Left cardiac atrium (tissue), 4 donors: ENCODE measurements around the gene SHISA9. TPM values are rescaled to one million over a fixed set of nuclear protein-coding genes. Genes with fewer than 3 reads are reported as not detected.
A peak's percentile ranks its signal among the peaks of the same experiment; 100 is the strongest.

Source experiments
- ATAC-seq, 2 donors: fragments of 200-7000 bp; cut with Tn5 transposase; one replicate each; pipeline ENCODE4 v1.9.1; 2020; ENCODE audit warnings: mild to moderate bottlenecking in 2 of 2, moderate library complexity in 2 of 2
- DNase-seq: peaks from one replicate; pipeline ENCODE4 v3.0.0-alpha.2; 2020
- intact Hi-C, 2 donors: fragments of 100-400 bp; cut with DNase I; formaldehyde crosslinking; loops; one replicate each; pipeline versions ENCODE4 v1.14.1 to v1.15.1; 2022 to 2023
- total RNA-seq, 2 donors: library from RNA; stranded (reverse); fragmentation: NEBNext Ultra II Directional; extraction: Animal tissue kit (Norgen Biotek cat#: 25700); gene quantifications; one replicate each; pipeline ENCODE4 v1.2.1, GENCODE V29; 2021
- donor health status: DM: no; HTN: yes; CAD: no.
- donor health status: DM: no; HTN: yes; CAD: no; lungs with severe emphysema.
- donor health status: DM: yes; HTN: yes; CAD: no.
- donor health status: Dilated cardiomyopathy.

The SHISA9 gene
- total RNA-seq, 2 donors from 2014 or later, result 0.31 to 0.44 TPM

DNA sequence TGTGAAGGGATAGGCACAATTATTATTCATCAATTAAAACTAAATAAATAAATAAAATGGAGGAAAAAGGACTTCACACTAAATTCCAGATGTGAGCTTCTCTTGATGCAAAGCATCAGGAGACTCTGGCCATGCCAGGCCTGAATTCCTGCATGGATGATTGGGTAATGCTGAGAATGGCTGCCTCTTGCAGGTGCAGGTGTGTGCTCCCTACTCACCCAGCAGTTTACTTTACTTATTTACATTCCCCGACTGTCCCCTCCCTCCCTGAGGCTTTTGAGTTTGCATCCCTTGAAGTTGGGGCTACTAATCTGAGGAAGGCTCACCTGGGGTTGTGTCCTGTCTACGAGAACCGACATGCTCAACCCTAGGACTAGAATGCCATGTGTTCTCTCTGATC is 200.4 kb downstream of the SHISA9 start:
- no peak for ATAC-seq
- intact Hi-C loops, result no loop called here
- DNase-seq, result no peak

DNA sequence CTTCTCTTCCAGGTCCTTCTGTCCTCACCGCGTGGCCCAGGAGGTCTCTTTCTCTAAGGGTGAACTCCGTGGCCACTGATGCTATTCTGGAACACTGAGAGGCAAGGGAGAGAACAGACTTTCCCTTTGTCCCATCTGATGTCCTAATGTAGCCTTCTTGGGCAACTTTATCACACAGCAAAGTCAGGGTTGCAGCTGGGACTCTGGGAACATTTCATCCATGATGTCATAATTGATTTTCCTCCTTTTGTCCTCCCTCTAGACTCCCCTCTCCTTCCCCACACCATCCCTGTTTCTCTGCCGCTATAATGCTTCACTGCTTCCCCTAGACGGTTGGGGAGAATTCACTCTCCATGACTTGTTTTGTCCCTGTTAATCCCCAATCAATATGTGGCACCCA is 201.0 kb downstream of the SHISA9 start:
- DNase-seq, result no peak
- no peak for ATAC-seq
- intact Hi-C loops, result no loop called here

DNA sequence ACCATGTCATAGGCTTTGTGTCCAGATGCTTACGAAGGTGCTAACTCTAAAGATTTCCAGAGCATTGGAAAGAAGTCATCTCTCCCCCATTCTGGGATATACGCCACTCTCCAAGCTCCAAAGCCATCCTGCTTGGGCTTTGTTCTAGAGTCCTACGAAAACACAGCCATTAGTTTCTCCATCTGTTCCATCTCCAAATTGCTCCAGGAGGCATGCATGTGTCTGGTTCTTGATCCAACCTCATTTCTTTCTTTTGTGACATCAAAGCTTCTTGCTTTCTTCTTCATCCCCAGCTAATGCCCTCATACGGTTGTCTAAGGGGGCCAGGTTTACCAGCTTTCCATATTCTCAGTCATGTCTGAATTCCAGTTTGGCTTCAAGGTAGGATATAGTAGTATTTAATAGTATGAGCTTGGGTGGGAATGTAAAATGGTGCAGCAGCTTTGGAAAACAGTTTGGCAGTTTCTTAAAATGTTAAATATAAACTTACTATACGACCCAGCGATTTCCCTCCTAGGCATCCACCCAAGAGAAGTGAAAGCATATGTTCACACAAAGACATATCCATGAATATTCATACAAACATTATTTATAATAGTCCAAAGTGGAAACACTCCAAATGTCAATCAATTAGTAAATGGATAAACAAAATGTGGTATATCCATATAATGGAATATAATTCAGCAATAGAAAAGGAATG is 202.6 kb downstream of the SHISA9 start:
- intact Hi-C loops, result no loop called here
- DNase-seq (no peak), ATAC-seq (no peak)

DNA sequence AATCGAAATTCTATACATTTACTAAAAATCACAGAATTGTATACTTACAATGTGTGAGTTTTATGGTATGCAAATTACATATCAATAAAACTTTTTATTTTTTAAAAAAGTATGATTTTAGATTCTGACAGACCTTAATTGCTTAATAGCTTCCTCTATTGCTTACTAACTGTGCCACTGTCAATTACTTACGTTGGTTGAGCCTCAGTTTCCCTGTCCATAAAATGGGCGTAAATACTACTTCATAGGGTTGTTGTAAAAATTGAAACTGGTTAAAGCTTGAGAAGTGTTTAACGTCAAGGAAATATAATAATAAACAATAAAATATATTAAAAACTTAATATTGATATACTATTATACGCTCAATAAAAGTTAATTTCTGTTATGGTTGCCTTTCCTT is 203.4 kb downstream of the SHISA9 start:
- intact Hi-C loops, result no loop called here
- DNase-seq, result no peak
- no peak for ATAC-seq

DNA sequence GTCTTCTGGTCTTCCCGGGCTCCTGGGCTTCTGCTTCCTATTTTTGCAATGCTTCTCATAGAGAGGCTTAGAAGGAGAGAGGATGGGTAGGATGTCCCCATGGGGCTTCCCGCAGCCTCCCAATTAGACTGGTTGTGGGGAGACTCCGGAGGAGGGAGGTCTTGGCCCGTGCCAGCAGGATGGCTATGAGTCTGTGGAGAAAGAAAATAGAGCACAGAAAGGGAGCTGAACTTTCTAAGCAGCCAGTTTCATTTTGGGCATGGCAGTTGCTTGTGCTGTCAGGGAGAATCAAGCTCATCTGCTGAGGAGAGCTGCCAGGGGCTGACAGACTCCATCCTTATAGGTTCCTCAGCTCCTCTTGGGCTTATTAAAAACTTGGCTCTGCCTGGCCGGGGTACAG is 204.0 kb downstream of the SHISA9 start:
- intact Hi-C loops, result no loop called here
- ATAC-seq (no peak), DNase-seq (no peak)

DNA sequence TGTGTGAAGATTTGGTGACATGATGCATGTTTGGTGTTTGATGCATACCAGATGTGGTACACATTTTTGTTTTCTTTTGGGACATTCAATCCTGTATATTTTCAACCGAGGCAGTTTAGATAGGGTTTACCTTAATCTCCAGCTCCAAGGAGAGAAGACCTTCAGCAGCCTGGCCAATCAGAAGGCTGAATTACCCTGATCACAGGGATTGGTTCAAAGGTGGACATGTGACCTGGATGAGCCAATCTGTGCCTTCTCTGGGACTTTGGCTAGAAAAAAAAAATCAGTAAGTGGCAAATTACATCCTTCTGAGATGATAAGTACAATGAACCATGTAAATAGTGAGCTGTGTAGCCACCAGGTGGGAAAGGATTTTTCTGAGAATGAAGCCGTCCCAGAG is 205.1 kb downstream of the SHISA9 start:
- intact Hi-C loops, result no loop called here
- ATAC-seq, result no peak
- DNase-seq, result no peak

DNA sequence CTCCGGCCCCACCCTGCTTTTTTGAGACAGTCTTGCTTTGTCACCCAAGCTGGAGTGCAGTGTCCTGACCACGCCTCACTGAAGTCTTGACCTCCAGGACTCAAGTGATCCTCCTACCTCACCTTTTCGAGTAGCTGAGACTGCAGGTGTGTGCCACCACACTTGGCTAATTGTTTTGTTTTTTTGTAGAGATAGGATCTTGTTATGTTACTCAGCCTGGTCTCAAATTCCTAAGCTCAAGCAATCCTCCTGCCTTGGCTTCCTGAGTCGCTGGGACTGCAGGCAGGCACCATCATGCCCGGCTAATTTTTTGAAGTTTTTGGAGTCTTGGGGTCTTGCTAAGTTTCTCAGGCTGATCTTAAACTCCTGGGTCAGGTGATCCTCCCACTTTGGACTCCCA is 206.7 kb downstream of the SHISA9 start:
- ATAC-seq (no peak), DNase-seq (no peak)
- intact Hi-C loops, result no loop called here

DNA sequence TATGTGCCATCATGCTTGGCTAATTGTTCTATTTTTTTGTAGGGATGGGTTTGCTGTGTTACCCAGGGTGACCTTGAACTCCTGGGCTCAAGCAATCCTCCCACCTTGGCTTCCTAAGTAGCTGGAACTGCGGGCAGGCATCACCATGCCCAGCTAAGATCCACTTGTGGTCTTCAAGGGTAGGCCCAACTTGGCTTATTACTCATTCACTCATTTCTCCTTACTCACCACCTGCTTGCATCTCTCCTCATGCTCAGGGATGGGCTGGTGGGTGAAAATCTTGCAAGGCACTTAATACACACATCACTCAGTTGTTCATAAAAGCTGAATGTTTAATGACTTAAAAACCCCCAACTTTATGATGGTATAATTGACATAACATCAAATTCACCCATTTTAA is 207.8 kb downstream of the SHISA9 start:
- DNase-seq (no peak), ATAC-seq (no peak)
- intact Hi-C loops, result no loop called here

DNA sequence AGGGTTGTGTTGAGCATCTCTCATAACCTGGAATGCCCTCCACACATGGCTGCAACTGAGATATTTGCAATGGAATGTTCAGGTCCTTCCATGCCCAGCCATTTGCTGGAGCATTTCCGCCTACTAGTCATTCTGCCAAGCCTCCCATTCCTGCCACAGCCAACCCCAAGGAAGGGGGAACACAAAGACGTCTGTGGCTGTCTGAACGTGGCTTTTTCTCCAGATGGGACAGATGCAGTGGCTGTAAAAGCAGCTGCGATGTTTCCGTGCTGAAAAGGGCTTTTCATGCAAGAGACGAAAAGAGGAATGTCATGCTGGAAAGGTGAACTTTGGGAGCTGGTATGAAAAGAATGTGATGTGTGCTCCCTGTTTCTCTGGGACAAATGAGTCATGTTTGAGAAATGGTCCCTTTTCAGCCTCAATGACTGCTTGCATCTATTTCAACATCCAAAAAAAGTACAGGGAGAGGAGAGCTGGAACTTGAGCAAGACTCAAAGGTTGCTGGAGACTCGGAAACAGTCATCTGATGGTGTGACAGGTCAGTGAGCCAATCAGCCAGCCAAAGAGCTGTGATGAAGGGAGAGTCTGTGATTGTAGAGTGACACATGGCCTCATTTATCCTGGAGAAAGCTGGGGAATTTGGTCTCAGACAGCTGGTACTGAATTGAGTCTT is 208.9 kb downstream of the SHISA9 start:
- peak in 1 of 2 donors; percentile 44 for ATAC-seq
- DNase-seq, result no peak
- intact Hi-C loops, result no loop called here

DNA sequence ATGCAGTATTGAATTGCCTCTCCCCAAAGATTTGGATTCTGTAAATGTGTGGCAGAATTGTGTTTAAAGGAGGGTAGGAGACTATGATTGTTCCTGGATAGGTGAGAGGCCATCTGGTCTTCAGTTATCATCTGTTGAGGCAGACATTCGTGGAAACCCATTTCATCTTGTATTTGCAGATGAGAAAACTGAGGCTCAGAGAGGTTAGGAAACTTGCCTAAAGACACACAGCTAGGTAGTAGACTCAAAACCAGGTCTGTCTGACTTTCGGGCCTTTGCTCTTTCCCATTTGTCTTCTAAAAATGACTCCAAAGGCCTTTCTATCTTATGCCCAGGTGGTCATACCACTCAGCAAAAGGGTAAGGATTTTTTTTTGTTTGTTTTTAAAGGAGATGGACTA is 210.3 kb downstream of the SHISA9 start:
- no peak for ATAC-seq
- no peak for DNase-seq
- intact Hi-C loops, result no loop called here

DNA sequence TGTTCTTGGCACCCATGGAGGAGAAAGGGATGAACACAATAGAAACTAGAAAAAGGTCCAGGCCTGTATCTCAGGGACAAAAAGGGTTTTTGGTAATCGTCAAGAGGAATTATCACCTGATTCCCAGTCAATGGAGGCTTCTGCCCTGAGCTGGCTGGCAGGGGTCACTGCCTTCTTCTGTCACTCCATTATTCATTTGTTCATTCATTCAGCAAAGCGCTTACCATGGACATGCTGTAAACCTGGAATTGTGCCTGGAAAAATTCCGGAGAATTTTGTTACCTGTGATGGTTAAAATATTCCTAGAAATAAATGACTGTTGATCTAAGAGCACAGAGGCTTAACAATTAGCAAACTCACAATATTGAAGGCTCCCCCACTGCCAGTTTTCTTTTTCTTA is 212.3 kb downstream of the SHISA9 start:
- DNase-seq (no peak), ATAC-seq (no peak)
- intact Hi-C loops, result no loop called here

DNA sequence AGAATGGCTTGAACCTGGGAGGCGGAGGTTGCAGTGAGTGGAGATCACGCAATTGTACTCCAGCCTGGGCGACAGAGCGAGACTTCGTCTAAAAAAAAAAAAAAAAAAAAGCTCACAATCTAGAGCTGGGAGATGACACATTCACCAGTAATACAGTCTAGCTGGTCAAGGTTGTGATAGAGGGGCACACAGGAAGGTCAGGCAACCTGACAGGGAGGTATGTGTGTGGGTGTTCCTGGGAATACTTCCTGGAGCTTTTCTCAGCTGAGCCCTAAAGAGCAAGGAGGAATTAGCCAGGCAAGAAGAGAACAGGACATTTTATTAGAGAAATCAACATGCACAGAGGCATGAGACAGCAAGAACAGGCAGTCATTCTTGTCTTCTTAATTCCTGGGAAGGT is 216.7 kb downstream of the SHISA9 start:
- intact Hi-C loops, result no loop called here

DNA sequence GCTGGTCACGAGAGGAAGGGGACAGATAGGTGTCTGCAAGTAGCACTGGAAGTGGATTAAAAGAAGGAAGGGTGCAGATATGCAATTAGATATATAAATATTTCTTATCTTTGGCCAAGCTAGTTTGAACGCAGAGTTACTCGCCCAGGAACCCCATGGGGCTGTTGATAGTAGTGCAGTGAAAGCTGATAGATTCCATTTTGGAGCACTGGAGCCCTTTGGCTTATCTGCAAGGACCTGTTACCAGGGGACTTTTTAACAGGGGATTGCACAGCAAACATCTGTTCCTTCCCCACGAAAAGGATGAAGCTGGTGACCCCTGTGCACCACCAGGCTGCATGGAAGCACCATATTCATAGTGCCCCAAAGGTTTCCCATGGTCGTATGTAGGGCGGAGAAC is 218.7 kb downstream of the SHISA9 start:
- intact Hi-C loops, result no loop called here
- DNase-seq, result no peak
- ATAC-seq, result no peak

More for the DNA sequence above, 216.7 kb downstream of the SHISA9 start:
- no peak for DNase-seq
- no peak for ATAC-seq

DNA sequence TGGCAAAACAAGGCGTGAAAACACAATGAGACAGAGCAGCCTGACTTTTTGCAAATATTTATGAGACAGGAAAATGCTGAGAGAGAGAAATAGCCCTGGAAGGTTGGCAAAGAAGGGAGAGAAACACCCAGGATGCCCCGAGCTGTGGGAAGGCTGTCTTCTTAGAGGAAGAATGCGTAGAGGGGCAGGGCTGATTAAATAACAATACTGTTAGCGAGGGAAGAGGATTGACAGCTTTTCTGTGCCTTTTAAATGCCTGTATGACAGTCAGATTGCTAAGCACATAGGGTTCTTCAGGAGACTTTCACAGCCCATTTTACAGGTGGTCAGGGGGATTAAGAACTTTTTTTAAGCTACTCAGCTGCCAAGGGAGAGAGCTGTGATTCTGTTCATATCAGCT is 219.2 kb downstream of the SHISA9 start:
- intact Hi-C loops, result no loop called here
- ATAC-seq (no peak), DNase-seq (no peak)

DNA sequence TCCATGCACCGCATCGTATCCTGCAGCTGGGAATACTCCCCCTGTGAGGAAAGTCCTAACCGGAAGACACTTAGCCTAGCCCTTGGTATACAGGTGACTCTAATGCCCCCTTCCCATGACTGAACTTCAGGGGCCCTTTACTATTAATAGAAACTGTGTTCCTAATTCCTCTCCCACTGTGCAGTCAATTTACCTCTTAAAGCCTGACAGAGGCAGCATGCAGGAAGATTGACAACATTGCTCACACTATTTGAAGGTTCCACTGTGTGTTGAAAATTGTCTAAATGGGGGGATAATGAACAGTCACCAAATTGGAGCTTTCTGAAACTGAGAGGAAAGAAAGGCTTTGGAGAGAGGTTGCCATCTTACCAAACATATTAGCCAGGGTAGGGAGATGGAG is 222.6 kb downstream of the SHISA9 start:
- no peak for DNase-seq
- intact Hi-C loops, result no loop called here
- no peak for ATAC-seq

DNA sequence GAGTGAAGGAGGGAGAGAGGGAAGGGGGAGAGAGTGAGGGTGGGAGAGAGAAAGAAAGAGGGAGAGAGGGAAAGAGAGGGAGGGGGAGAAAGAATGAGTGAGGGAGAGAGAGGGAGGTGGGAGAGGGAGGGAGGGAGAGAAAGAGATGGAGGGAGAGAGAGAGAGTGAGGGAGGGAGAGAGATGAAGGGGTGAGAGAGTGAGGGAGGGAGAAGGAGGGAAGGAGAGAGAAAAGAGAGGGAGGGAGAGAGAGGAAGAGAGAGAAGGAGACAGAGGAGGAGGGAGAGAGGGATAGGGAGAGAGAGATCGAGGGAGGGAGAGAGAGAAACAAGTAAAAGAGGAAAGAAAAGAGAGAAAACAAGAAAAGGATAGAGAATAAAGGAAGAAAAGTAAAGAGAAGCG is 225.7 kb downstream of the SHISA9 start:
- intact Hi-C loops, result no loop called here
- ATAC-seq, result no peak
- DNase-seq, result no peak

DNA sequence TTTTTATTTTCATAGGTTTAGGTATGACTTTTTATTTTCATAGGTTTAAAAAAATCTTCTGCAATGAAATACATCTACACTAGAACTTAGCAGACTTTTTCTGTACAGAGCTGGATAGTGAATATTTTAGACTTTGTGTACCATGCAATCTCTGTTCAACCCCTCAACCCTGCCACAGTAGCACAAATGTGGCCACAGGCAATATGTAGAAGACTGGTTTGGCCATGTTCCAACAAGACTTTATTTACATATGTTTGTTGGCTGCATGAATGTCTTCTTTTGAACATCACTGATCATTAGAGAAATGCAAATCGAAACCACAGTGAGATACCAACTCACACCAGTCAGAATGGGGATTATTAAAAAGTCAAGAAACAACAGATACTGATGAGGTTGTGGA is 229.2 kb downstream of the SHISA9 start:
- ATAC-seq (no peak), DNase-seq (no peak)
- intact Hi-C loops, result no loop called here

DNA sequence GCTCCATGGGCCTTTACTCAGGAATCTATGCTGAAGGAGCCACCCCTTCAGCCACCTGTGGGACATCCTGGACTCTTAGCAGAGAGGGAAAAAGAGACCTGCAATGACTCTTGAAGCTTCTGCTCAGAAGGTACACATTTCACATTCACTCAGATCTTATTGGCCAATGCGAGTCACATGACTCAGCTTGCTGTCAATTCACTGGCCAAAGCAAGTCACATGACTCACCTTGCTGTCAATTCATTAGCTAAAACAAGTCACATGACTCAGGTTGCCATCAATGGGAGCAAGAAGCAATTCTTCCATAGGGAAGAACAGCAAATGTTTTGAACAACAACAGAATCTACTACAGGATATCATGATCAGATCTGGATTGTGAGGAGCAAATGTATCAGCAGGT is 233.4 kb downstream of the SHISA9 start:
- DNase-seq (no peak), ATAC-seq (no peak)
- intact Hi-C loops, result no loop called here

DNA sequence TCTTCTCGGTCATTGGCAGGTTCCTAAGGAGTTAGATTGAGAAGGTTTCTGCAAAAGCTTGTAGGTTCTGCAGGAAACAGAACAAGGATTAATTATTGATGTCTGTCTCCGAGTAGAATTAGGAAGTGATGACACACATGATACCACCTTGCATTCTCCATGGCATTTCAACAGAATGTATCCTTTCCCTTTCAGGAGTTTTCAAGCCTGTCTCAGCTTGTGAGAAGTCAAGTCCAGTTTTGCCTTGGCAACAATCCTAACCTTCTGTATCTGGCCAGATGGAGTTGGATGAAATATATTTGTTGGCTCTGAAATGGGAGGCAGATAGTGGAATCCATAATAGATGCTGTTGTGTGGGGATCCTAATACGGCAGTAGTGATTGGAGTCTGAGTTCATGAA is 235.5 kb downstream of the SHISA9 start:
- DNase-seq (no peak), ATAC-seq (no peak)
- intact Hi-C loops, result no loop called here

DNA sequence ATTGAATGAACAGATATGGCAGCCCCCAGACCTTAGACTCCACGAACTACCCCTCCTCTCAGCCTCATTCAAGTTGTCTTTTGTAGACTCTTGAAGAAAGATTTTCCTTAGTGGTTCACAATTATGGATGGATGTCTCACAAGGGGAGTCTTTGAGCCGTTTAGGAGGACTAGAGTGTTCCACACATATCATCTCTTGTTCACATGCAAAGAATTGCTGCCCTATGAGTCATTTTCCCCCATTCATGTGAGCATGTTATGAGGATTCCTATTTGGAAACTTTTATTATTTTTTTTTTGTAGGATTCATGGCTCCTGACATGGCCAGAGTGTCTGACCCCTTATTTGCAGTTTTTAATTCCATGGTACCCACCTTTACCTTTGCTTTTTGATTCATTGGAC is 237.1 kb downstream of the SHISA9 start:
- intact Hi-C loops, result no loop called here
- no peak for ATAC-seq
- no peak for DNase-seq

DNA sequence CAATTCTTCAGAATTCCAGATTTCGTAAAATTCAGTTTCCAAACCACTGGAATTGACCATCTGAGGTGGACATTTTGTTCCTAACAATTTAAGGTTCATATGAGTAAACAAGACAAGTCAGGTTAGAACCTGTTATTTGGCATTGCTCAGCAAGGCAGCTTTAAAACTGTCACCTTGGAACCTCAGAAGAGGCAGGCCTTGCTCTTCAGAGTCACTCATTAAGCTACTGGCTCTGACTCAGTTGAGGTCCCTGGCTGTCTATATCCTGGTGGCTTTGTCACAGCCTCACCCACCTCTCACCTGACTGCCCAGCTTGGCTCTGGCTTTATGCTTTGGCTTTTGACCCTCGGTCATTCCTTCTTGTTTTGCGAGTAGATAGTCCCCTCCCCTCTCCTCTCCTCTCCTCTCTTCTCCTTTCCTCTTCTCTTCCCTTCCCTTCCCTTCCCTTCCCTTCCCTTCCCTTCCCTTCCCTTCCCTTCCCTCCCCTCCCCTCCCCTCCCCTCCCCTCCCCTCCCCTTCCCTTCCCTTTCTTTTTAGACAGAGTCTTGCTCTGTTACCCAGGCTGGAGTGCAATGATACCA is 238.4 kb downstream of the SHISA9 start:
- DNase-seq (no peak), ATAC-seq (no peak)
- intact Hi-C loops, result no loop called here
